ENCODE data around the gene ANKRD11.

- TF ChIP-seq POLR2AphosphoS5 (IDR thresholded peaks at IDR 0.05; ENCODE audit: low read depth, low read length) (no peak), REST (IDR thresholded peaks at IDR 0.05; ENCODE audit: insufficient read depth in 1 of 2, low read depth in 2 of 2, low read length in 2 of 2) (no peak), SIN3A (IDR thresholded peaks at IDR 0.05; ENCODE audit: borderline replicate concordance, insufficient read depth, low read length) (no peak), TAF1 (IDR thresholded peaks at IDR 0.05; ENCODE audit: borderline replicate concordance, insufficient read depth, low read length) (no peak)
These were observed 186.7 kb downstream of the ANKRD11 start for GRCh38 chr16:89303617-89304016.
